Testis (tissue), 5 donors: Measurements from ENCODE around the gene TEX50. TPM values are rescaled to one million over a fixed set of nuclear protein-coding genes. Genes with fewer than 3 reads are reported as not detected.
A peak's percentile ranks its signal among the peaks of the same experiment; 100 is the strongest.
"Not testable (repeated sequence)": the region's sequence is repeated elsewhere in the genome, so short reads cannot be mapped to it uniquely, and the experiment has no call there.

Experiments used
- DNase-seq: peaks from one replicate; pipeline ENCODE4 v3.0.0-alpha.2; 2019
- H3K27ac ChIP-seq, 2 donors: fragments of 200-600 bp; sonication (generic); one replicate each; pipeline ENCODE4 v1.5.1; 2019
- H3K27me3 ChIP-seq: fragments of 200-600 bp; sonication (generic); one replicate; pipeline ENCODE4 v1.5.1; 2019
- H3K36me3 ChIP-seq: fragments of 200-600 bp; sonication (generic); one replicate; pipeline ENCODE4 v1.5.1; 2017; ENCODE audit warnings: low read depth; ENCODE audit errors: missing control alignments
- H3K4me1 ChIP-seq: fragments of 200-600 bp; sonication (generic); one replicate; pipeline ENCODE4 v1.5.1; 2019
- H3K4me3 ChIP-seq, 2 donors: fragments of 200-600 bp; sonication (generic); one replicate each; pipeline ENCODE4 v1.5.1; 2017 to 2019
- H3K9me3 ChIP-seq: fragments of 200-600 bp; sonication (generic); one replicate; pipeline ENCODE4 v1.5.1; 2017
- CTCF ChIP-seq, 3 experiments: fragments of 450-650 bp in 2 of 3; fragments of 200-600 bp in 1 of 3; sonication (generic) in 1 of 3; IDR thresholded peaks; one replicate each; pipeline ENCODE4 v1.5.1; 2016 to 2019; ENCODE audit warnings: antibody characterized with exemption in 3 of 3, mild to moderate bottlenecking in 2 of 3, moderate library complexity in 1 of 3
- POLR2A ChIP-seq: fragments of 450-650 bp; IDR thresholded peaks from one replicate; pipeline ENCODE4 v1.6.1; 2017; ENCODE audit warnings: antibody characterized with exemption, mild to moderate bottlenecking, moderate library complexity
- WGBS, 2 donors: methylation state at CpG; one replicate each; pipeline ENCODE4 v1.1.5; 2018; 5-methylcytosine and 5-hydroxymethylcytosine counted together
- intact Hi-C: fragments of 100-400 bp; cut with DNase I; formaldehyde crosslinking; loops from one replicate; pipeline ENCODE4 v1.15.1; 2023; ENCODE audit warnings: low total_unique reads
- long read RNA-seq, 2 donors: transcript quantifications; one replicate each; lab custom pipeline, GENCODE V29; 2026
- polyA plus RNA-seq: library from polyadenylated mRNA; stranded (reverse); fragments of 350-450 nt; fragmentation: Illumina TruSeq; extraction: RNeasy Lipid Tissue Mini Kit (QIAGEN cat#74804); gene quantifications from one replicate; pipeline ENCODE4 v1.2.3, GENCODE V29; 2014; ENCODE audit warnings: low read depth, low replicate concordance; ENCODE audit not compliant: insufficient read depth
- total RNA-seq, 2 donors: library from RNA; depleted of rRNA; stranded (reverse); fragments of >200 nt; gene quantifications; one replicate each; pipeline ENCODE4 v1.2.3, GENCODE V29; 2016

Gene TEX50
- total RNA-seq (10 to 100 TPM in 1 of 2 donors, 1 to 10 TPM in 1; 7.6 to 22.4 TPM), polyA plus RNA-seq (15.7 TPM)
- long read RNA-seq, donor 1 = 0 reads
- long read RNA-seq, donor 2 = 0 reads

GRCh38 chr1:173635116-173635515 lies at the start of gene TEX50:
TSS of gene TEX50 (plus strand) at chr1:173635338. CDS start at chr1:173635522, 184 bp downstream.
- Histone ChIP-seq H3K4me3 (no peak within 1 kb of the TSS), H3K4me1 (no peaks in the 10 kb centered on the region), H3K9me3 (no peaks in the 10 kb centered on the region), H3K36me3 (no peaks in the 10 kb centered on the region), H3K27me3 (no peaks in the 10 kb centered on the region), H3K27ac (no peak within 1 kb of the TSS)
- 89 to 92% methylated on average over 1 of the region's 1 CpG for WGBS, 2 donors
- intact Hi-C loops = no loop called here
- no peak for DNase-seq
- no peak for TF ChIP-seq POLR2A
- no peak for TF ChIP-seq CTCF (IDR thresholded peaks at IDR 0.05)

GRCh38 chr1:173590557-173590956 lies 44.6 kb upstream of the TEX50 start:
- 75 to 86% methylated on average over 1 of the region's 1 CpG for WGBS, 2 donors
- no peak overlapping the region for H3K27ac ChIP-seq
- no peaks in the 10 kb centered on the region for H3K36me3 ChIP-seq
- no peak overlapping the region for H3K4me3 ChIP-seq
- TF ChIP-seq POLR2A (no peak), CTCF (IDR thresholded peaks at IDR 0.05) (no peak)
- H3K27me3 ChIP-seq = no peaks in the 10 kb centered on the region
- no peaks in the 10 kb centered on the region for H3K9me3 ChIP-seq
- intact Hi-C loops = no loop called here
- no peaks in the 10 kb centered on the region for H3K4me1 ChIP-seq
- no peak for DNase-seq

- H3K27ac ChIP-seq, H3K4me1 ChIP-seq, H3K36me3 ChIP-seq, H3K9me3 ChIP-seq, H3K4me3 ChIP-seq, H3K27me3 ChIP-seq, DNase-seq, intact Hi-C loops: not testable (repeated sequence)
- 85 to 93% methylated on average over 5 of the region's 5 CpGs for WGBS, 2 donors
Measured at GRCh38 chr1:173591138-173591537, 44.0 kb upstream of the TEX50 start.

- DNase-seq = no peak
- no peak for TF ChIP-seq POLR2A
- no peak for TF ChIP-seq CTCF (IDR thresholded peaks at IDR 0.05)
- Histone ChIP-seq H3K4me1 (no peaks in the 10 kb centered on the region), H3K36me3 (no peaks in the 10 kb centered on the region), H3K9me3 (no peaks in the 10 kb centered on the region), H3K27ac (no peak overlapping the region), H3K4me3 (no peak overlapping the region), H3K27me3 (no peaks in the 10 kb centered on the region)
- WGBS, 2 donors = 93 to 95% methylated on average over 3 of the region's 3 CpGs
- intact Hi-C loops = no loop called here
Measured at GRCh38 chr1:173596097-173596825, 38.9 kb upstream of the TEX50 start.

- H3K4me3 ChIP-seq = peak overlapping the region in 1 of 2 donors; percentile 17
- H3K27ac ChIP-seq = peak overlapping the region; percentile 18 to 83
- no peaks in the 10 kb centered on the region for H3K9me3 ChIP-seq
- H3K27me3 ChIP-seq = no peaks in the 10 kb centered on the region
- H3K36me3 ChIP-seq = no peaks in the 10 kb centered on the region
- no peak for DNase-seq
- no peaks in the 10 kb centered on the region for H3K4me1 ChIP-seq
- intact Hi-C loops = no loop called here
- 60 to 89% methylated on average over 2 of the region's 2 CpGs for WGBS, 2 donors
- no peak for TF ChIP-seq CTCF (IDR thresholded peaks at IDR 0.05)
- no peak for TF ChIP-seq POLR2A
Measured at GRCh38 chr1:173601588-173601987, 33.5 kb upstream of the TEX50 start.
